Measurements from ENCODE around the gene MEG3. TPM values are rescaled to one million over a fixed set of nuclear protein-coding genes. Genes with fewer than 3 reads are reported as not detected.

Gene MEG3
- total and polyA plus RNA-seq, 2 of the 4 experiments (the other 2 are of a cell fraction) = 31.5 to 556 TPM

DNA sequence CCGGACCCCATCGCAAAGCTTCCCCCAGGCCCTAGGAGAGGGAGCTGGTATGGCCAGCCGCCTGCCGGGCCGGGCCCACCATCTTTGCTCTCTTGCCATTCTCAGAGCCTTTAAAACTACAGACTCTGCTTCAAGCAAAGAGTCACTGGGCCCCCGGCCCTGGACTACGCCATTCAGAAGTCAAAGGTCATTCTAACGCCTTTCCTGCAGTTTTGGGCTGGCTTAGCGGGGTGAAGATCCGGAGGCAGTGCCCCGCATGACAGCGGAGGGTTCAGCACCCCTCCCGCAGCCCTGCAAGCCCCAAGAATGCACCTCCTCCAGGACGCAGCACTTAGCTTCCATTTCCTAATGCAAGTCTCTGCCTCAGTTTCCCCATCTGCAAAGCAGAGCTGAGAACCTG, 38.3 kb upstream of the MEG3 start:
- in situ Hi-C loops (cut with MboI; ENCODE audit: low sequenced_read_pairs) = no loop called here
- Histone ChIP-seq H3K56ac (ENCODE audit: extremely low read depth, insufficient read depth, low read length) (no peak overlapping the region), H3K9ac (ENCODE audit: low read depth, low read length) (no peak overlapping the region), H3K27me3 (ENCODE audit: control insufficient read depth, insufficient read depth, low read length) (peaks cover 45% of the 10 kb centered on the region), H3K4me2 (ENCODE audit: low read depth, low read length) (no peak overlapping the region), H4K5ac (ENCODE audit: low read depth, low read length) (no peak overlapping the region), H2AK9ac (replicated peaks; ENCODE audit: low read depth, low read length, poor library complexity) (no peak overlapping the region), H2AFZ (replicated peaks; ENCODE audit: low read length, poor library complexity) (no peak overlapping the region), H3K23ac (ENCODE audit: low read depth, low read length) (no peak overlapping the region), H4K8ac (ENCODE audit: low read depth in 2 of 2, low read length in 2 of 2) (no peak overlapping the region), H2AK5ac (ENCODE audit: low read depth, low read length) (no peak overlapping the region), H4K91ac (ENCODE audit: insufficient read depth, low read depth, low read length) (no peak overlapping the region), H4K20me1 (ENCODE audit: insufficient read depth, low read length) (no peaks in the 10 kb centered on the region), H3K9me1 (ENCODE audit: insufficient read depth, low read length) (no peaks in the 10 kb centered on the region), H3K4me3 (ENCODE audit: insufficient read depth, low read depth, low read length) (no peak overlapping the region), H3K9me3 (ENCODE audit: control insufficient read depth, insufficient read depth, low read length) (no peaks in the 10 kb centered on the region), H3K79me1 (ENCODE audit: low read depth in 1 of 2, low read length in 2 of 2) (no peaks in the 10 kb centered on the region), H3K4ac (ENCODE audit: low read depth, low read length) (no peak overlapping the region), H2BK5ac (ENCODE audit: low read depth, low read length, poor library complexity, severe bottlenecking) (no peak overlapping the region), H3K27ac (ENCODE audit: insufficient read depth, low read length) (no peak overlapping the region), H3K18ac (ENCODE audit: low read depth, low read length) (no peak overlapping the region), H3K14ac (replicated peaks; ENCODE audit: low read depth, low read length) (no peak overlapping the region), H3K36me3 (ENCODE audit: control insufficient read depth, insufficient read depth, low read length) (no peaks in the 10 kb centered on the region), H2BK120ac (ENCODE audit: low read depth, low read length) (no peak overlapping the region), H3K4me1 (ENCODE audit: control insufficient read depth, insufficient read depth, low read length) (no peaks in the 10 kb centered on the region), H2BK20ac (ENCODE audit: low read depth, low read length) (no peak overlapping the region), H2BK15ac (ENCODE audit: low read depth, low read length) (no peak overlapping the region)
- TF ChIP-seq CEBPB (IDR thresholded peaks at IDR 0.05; ENCODE audit: low read depth, low read length) (no peak), BHLHE40 (IDR thresholded peaks at IDR 0.05; ENCODE audit: low read depth, low read length) (no peak), RFX5 (IDR thresholded peaks at IDR 0.05; ENCODE audit: low read depth, low read length) (no peak), POLR2A (IDR thresholded peaks at IDR 0.05; ENCODE audit: low read depth, low read length) (no peak), RCOR1 (IDR thresholded peaks at IDR 0.05; ENCODE audit: insufficient replicate concordance, low read length) (no peak), FOS (IDR thresholded peaks at IDR 0.05; ENCODE audit: low read depth, low read length) (no peak)
- TF ChIP-seq, protein P1, sequence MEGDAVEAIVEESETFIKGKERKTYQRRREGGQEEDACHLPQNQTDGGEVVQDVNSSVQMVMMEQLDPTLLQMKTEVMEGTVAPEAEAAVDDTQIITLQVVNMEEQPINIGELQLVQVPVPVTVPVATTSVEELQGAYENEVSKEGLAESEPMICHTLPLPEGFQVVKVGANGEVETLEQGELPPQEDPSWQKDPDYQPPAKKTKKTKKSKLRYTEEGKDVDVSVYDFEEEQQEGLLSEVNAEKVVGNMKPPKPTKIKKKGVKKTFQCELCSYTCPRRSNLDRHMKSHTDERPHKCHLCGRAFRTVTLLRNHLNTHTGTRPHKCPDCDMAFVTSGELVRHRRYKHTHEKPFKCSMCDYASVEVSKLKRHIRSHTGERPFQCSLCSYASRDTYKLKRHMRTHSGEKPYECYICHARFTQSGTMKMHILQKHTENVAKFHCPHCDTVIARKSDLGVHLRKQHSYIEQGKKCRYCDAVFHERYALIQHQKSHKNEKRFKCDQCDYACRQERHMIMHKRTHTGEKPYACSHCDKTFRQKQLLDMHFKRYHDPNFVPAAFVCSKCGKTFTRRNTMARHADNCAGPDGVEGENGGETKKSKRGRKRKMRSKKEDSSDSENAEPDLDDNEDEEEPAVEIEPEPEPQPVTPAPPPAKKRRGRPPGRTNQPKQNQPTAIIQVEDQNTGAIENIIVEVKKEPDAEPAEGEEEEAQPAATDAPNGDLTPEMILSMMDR (conservative IDR thresholded peaks at IDR 0.05; ENCODE audit: low read depth, low read length) = no peak
- BruUV-seq (replicated peaks) = no TSS peak
- ChIA-PET POLR2A (ENCODE audit: unreplicated experiment) (no interaction called here), CTCF (no interaction called here)
- ATAC-seq (ENCODE audit: low read depth) = no peak
- dilution Hi-C loops (cut with HindIII; ENCODE audit: low sequenced_read_pairs, unreplicated experiment) = no loop called here
- 81% methylated on average over 8 of the region's 14 CpGs; no CpG with 5 or more reads in 1 of the 2 experiments for WGBS, 2 experiments (ENCODE audit: extremely low coverage in 2 of 2, insufficient read length in 1 of 2)
- DNase-seq = no peak
- intact Hi-C loops (cut with micrococcal nuclease) = no loop called here
